Measurements from ENCODE around the gene MSI2. TPM values are rescaled to one million over a fixed set of nuclear protein-coding genes. Genes with fewer than 3 reads are reported as not detected.
A peak's percentile ranks its signal among the peaks of the same experiment; 100 is the strongest.

The MSI2 gene
- total and polyA plus RNA-seq, 9 of the 15 experiments (the other 6 are each of a cell fraction or from before 2014, with no cell fraction given): 4.6 to 61.8 (median 42.4) TPM

- no peak overlapping the region for H2AFZ ChIP-seq (ENCODE audit: low read depth, low read length)
- CTCF ChIA-PET (ENCODE audit: low intra/inter-chr PET ratio): no interaction called here
- ATAC-seq: no peak
Measured at GRCh38 chr17:57283203-57283971, 27.1 kb downstream of the MSI2 start.

More at GRCh38 chr17:57283203-57283971, 27.1 kb downstream of the MSI2 start:
- no peak overlapping the region for H3K4me3 ChIP-seq
- no peak overlapping the region; a peak in 1 of 4 replicates for H3K9ac ChIP-seq (ENCODE audit: insufficient read depth in 1 of 2, low read depth in 2 of 2, low read length in 2 of 2)
- in situ Hi-C loops (cut with MboI): no loop called here
- WGBS (ENCODE audit: insufficient coverage, low coverage, missing lambda C conversion rate): 87% methylated on average over 18 of the region's 18 CpGs
- peaks cover 21 to 52% of the 10 kb centered on the region in 2 experiments for H3K4me1 ChIP-seq (replicated peaks in 1 of 2; ENCODE audit: control insufficient read depth in 2 of 2, insufficient read depth in 2 of 2, low read length in 2 of 2)
- H3K4me2 ChIP-seq (ENCODE audit: insufficient read depth, low read length): no peak overlapping the region
- no peaks in the 10 kb centered on the region for H3K9me3 ChIP-seq (replicated peaks; ENCODE audit: control insufficient read depth, insufficient read depth, low read depth, low read length)
- peaks cover 14% of the 10 kb centered on the region; the same call in 2 of the 3 replicates for H3K36me3 ChIP-seq (ENCODE audit: control insufficient read depth, insufficient read depth, low read length)
- BruUV-seq (replicated peaks): no TSS peak
- POLR2A ChIA-PET: interaction anchor here (0.6 kb wide), 1 partner anchor 10 kb away, joined by 3 read pairs; no protein-coding TSS in a partner anchor
- 0 out of 6 replicates have a peak, but pooled peaks of 1 of the 3 experiments have one; percentile 5 for TF ChIP-seq ZBTB11 (CRISPR knock-in tag; IDR thresholded peaks at IDR 0.05)
- TF ChIP-seq, protein P1, sequence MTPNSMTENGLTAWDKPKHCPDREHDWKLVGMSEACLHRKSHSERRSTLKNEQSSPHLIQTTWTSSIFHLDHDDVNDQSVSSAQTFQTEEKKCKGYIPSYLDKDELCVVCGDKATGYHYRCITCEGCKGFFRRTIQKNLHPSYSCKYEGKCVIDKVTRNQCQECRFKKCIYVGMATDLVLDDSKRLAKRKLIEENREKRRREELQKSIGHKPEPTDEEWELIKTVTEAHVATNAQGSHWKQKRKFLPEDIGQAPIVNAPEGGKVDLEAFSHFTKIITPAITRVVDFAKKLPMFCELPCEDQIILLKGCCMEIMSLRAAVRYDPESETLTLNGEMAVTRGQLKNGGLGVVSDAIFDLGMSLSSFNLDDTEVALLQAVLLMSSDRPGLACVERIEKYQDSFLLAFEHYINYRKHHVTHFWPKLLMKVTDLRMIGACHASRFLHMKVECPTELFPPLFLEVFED (CRISPR knock-in tag; conservative IDR thresholded peaks at IDR 0.05): no peak
- intact Hi-C loops (cut with micrococcal nuclease): no loop called here
- no peaks in the 10 kb centered on the region for H3K27me3 ChIP-seq (ENCODE audit: control insufficient read depth in 2 of 2, insufficient read depth in 2 of 2, low read length in 2 of 2)
- peaks cover 40% of the 10 kb centered on the region for H3K79me2 ChIP-seq (ENCODE audit: control insufficient read depth, insufficient read depth, low read length)
- H3K9me1 ChIP-seq (ENCODE audit: control insufficient read depth, insufficient read depth, low read length): no peaks in the 10 kb centered on the region
- FAIRE-seq (peak; percentile 6), DNase-seq (ENCODE audit: extremely low read depth in 1 of 4, low spot score in 3 of 4) (no peak)
- peaks cover 5% of the 10 kb centered on the region; the same call in 1 of the 2 replicates for H4K20me1 ChIP-seq (replicated peaks; ENCODE audit: control insufficient read depth, insufficient read depth, low read length)
- no peak overlapping the region for H3K27ac ChIP-seq (ENCODE audit: extremely low read depth, low read depth, low read length)

All from K562 (cell line).